GM12864 (cell line): ENCODE data around the gene FRY.

Experiments used
- DNase-seq: peaks from one replicate; pipeline ENCODE4 v3.0.0-alpha.2; 2011; ENCODE audit warnings: low read depth
- H3K4me3 ChIP-seq: 2 replicates; pipeline ENCODE4 v1.5.1; 2011; ENCODE audit warnings: mild to moderate bottlenecking, low read depth, low read length, control low read depth
- TF ChIP-seq, protein P1 (sequence below): IDR thresholded peaks from 2 replicates; pipeline ENCODE4 v1.5.1; 2011; ENCODE audit warnings: low read depth, mild to moderate bottlenecking, moderate library complexity, low read length, control low read depth, inconsistent platforms; ENCODE audit errors: missing control alignments

FRY gene

DNA sequence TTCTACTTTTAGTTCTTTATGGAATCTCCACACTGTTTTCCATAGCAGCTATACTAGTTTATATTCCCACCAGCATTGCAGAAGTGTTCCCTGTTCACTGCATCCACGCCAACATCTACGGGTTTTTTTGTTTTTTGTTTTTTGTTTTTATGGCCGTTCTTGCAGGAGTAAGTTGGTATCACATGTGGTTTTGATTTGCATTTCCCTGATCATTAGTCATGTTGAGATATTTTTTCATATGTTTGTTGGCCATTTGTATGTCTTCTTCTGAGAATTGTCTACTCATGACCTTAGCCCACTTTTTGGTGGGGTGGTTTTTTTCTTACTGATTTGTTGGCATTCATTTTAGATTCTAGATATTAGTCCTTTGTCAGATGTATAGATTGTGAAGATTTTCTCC lies 89.7 kb downstream of the FRY start:
- TF ChIP-seq, protein P1, sequence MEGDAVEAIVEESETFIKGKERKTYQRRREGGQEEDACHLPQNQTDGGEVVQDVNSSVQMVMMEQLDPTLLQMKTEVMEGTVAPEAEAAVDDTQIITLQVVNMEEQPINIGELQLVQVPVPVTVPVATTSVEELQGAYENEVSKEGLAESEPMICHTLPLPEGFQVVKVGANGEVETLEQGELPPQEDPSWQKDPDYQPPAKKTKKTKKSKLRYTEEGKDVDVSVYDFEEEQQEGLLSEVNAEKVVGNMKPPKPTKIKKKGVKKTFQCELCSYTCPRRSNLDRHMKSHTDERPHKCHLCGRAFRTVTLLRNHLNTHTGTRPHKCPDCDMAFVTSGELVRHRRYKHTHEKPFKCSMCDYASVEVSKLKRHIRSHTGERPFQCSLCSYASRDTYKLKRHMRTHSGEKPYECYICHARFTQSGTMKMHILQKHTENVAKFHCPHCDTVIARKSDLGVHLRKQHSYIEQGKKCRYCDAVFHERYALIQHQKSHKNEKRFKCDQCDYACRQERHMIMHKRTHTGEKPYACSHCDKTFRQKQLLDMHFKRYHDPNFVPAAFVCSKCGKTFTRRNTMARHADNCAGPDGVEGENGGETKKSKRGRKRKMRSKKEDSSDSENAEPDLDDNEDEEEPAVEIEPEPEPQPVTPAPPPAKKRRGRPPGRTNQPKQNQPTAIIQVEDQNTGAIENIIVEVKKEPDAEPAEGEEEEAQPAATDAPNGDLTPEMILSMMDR = no peak
- DNase-seq = no peak
- H3K4me3 ChIP-seq = no peak overlapping the region

DNA sequence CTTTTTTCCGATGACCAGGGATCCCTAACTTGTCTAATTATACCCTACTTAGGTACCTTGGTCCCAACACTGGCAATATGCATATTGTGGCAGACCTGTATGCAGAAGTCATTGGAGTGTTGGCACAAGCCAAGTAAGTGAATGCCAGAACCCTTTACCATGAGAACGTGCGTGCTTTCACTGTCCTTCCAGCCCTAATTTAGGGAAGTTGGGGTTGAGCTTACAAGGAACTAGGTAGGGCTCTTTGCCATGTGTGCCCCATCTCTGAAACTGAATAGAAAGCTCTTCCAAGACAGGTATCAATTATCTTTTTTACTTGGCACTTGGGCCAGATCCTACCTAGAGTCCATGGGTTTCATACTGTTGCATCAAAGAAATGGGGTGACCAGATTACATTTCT lies 93.2 kb downstream of the FRY start:
- DNase-seq = no peak
- TF ChIP-seq, protein P1 = no peak

DNA sequence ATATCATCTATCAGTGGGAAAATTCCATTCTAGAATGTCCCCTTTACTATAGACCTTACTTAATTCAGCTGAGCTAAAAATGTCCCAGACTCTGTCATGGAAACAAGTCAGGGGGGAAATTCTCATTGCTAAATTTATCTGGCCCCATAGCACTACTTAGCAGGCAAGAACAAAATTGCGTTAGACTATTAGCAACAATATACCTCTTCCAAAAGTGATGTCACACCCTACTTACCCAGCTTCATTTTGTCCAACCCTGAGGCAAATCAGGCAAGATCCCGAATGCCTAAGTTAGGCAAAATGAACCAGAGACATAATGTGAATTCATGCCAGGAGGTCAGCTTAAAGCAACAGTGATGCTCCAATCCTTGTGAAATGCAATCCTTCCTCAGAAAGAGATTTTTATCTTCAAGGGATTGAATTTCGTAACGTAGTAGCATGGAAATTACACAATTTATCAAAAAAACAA lies 93.7 kb downstream of the FRY start:
- DNase-seq = no peak
- TF ChIP-seq, protein P1 = no peak
- no peak overlapping the region for H3K4me3 ChIP-seq

More for the DNA sequence above, 93.2 kb downstream of the FRY start:
- no peak overlapping the region for H3K4me3 ChIP-seq

DNA sequence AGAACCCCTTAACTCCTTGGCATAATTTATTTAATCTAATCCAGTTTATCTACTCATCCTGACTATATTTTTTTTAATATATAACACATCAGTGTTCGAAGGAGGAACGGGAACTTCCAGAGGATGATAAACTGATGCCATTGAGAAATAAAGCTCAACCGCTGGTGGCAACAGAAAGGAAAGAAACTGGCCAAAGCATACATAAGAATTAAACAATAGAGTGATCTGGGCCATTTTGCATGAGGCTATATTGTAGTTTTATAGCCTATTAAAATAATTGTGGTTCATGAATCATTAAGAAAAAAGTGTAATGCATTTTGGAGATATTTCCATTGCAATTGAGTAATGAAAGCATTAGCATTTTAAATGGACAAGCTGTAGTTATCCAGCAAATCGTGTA lies 94.2 kb downstream of the FRY start:
- no peak for DNase-seq
- H3K4me3 ChIP-seq = no peak overlapping the region
- TF ChIP-seq, protein P1 = no peak

DNA sequence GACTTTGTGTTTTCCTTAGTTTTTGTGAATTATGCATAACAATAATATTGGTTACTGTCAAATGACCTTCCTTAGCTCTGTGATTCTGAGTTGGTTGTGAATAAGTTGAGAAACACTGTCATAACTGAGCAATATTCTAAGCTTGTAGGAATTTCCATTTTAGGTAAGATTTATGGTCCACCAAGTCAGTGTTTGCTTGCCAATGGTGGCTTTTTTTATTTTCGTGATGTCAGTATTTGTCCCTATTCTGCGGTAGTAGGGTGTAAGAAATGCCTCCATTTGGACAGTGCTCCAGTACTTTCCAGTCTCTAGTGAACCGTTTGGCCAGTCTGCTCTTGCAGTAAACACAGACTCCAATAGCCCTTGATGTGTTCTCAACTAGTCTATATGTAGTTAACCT lies 94.7 kb downstream of the FRY start:
- no peak for DNase-seq
- TF ChIP-seq, protein P1 = no peak
- no peak overlapping the region for H3K4me3 ChIP-seq

DNA sequence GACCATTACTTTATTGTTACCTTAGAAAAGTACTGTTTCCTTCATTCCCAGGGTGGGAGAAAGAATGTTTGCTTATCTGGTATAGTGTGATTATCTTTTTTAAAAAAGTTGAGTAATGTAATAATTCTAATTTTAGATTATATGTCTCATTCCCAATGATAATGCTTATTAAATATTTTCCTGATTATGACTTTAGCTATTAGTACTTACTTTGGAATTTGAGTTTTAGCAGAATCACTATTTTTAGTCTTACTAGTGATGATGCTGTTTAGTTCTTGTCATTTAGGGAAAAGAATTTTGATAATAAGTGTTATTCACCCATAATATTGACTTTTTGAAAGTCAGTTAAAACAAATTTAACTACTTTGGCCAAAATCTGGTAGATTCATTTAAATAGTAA lies 95.2 kb downstream of the FRY start:
- H3K4me3 ChIP-seq = no peak overlapping the region
- DNase-seq = no peak
- TF ChIP-seq, protein P1 = no peak

DNA sequence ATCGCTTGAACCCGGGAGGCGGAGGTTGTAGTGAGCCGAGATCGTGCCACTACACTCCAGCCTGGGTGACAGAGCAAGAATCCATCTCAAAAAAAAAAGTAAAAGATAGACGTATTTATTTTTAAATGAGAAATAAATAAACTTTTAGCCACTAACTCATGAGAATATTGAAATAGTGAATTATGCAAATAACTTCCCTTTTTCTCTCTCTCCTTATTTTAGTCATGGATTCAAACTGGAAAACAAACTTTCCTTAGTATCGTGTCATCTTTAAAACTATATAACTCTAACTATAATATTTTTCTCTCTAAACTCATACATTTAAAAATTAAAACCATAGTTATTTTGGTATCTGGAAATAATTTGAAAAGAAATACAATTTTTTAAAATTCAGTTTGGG lies 96.1 kb downstream of the FRY start:
- DNase-seq = no peak
- TF ChIP-seq, protein P1 = no peak
- H3K4me3 ChIP-seq = no peak overlapping the region
